Measurements from ENCODE around the gene ZNF33A.
"Not testable (repeated sequence)": the region's sequence is repeated elsewhere in the genome, so short reads cannot be mapped to it uniquely, and the experiment has no call there.

The ZNF33A gene

DNA sequence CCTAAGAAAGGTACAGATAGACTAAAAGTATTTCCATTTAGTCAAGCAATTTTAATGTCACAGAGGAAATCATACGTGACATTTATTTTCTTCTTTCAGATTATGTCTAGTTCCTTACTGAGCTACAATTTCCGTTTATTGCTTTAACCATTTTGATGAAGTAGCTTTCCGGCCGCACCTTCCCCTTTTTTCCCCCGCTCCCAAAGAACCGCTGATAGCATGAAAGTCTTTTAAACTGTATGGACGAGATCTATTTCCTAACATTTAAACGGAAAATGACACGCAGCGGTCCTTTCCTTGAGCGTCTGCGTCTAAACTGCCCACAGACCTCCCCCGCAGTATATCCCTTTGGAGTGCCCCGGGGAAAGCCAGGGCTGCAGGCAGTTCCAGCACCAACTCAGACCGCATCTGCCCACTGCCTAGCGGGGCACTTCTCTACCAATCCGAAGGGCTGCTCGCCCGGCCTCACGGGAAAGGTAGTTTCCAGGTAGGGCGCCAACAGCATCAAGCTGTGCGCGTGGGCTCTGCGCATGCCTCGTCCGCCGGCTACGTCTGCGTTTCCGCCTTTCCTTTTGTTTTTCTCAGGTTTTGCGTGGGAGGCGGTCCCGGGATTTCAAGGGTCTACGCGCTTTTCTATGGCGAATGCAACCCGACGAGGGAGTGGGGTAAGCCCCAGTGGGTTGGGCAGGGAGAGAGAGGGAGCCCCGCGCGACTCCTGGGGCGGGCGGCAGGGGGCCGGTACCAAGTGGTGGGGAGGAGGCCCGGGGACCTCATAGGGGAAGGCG is at the start of gene ZNF33A:
Gene ZNF33A, plus strand, starts transcription at position 557 of the 785 bp plus-strand sequence. CDS start 1,667 bp downstream, outside the sequence.
- peak; percentile 91 for DNase-seq (ENCODE audit: low spot score)

DNA sequence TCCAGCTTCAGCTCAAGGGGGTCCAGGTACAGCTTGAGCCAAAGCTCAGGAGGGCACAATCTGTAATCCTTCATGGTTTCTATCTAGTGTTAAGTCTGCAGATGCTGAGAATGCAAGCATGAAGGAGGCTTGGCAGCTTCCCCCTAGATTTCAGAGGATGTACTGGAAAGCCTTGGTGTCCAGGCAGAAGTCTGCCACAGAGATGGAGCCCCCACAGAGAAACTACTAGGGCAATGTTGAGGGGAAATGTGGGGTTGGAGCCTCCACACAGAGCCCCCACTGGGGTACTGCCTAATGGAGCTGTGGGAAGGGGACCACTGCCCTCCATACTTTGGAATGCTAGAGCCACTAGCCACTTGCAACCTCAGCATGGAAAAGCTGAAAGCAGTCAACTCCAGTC is 45.5 kb upstream of the ZNF33A start:
- no peak for DNase-seq (ENCODE audit: low spot score)

DNA sequence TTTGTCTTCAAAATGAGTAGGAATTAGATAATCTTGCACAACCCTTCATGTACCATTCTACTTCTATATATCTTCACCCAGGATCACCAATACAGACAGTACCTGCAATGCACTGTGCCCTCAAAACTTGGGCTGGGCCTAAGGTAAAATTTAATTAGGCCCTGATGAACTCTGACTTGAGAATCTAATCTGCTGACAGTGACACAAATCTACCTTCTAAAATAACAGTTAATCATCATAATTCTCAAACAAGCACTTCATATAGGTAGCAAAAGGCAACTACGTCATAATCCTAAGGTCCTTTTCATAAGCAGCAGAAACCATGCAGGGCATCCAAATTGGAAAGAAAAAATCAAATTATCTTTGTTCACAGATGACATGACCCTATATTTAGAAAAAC is 38.1 kb upstream of the ZNF33A start:
- no peak for DNase-seq (ENCODE audit: low spot score)

DNA sequence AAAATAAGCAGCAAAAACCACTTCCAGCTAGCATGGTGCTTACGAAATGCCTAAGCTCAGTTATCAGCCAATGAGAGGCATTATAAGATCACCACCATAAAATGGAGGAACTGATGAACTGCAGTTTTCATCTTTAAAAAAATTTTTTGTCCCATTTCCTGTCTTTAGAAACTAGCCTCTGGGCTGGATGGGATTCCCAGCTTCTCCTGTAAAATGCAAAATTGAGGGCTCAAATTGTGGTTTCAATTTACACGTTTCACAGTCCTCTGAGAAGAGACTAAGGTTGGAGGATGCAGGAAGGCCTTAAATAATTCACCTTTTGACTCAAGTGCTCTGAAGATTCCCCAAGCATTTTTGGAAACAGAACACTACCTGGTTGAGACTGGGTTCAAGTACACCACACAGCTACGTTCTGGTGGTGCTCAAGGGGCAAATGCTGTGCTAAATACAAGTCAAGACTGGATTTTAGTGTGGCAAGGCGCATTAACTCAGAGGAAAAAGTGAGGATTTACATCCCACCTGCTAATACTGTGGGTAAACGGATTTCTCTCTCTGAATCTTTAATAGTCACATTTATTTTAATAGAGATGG is 35.0 kb upstream of the ZNF33A start:
- DNase-seq (ENCODE audit: low spot score): peak; percentile 2

DNA sequence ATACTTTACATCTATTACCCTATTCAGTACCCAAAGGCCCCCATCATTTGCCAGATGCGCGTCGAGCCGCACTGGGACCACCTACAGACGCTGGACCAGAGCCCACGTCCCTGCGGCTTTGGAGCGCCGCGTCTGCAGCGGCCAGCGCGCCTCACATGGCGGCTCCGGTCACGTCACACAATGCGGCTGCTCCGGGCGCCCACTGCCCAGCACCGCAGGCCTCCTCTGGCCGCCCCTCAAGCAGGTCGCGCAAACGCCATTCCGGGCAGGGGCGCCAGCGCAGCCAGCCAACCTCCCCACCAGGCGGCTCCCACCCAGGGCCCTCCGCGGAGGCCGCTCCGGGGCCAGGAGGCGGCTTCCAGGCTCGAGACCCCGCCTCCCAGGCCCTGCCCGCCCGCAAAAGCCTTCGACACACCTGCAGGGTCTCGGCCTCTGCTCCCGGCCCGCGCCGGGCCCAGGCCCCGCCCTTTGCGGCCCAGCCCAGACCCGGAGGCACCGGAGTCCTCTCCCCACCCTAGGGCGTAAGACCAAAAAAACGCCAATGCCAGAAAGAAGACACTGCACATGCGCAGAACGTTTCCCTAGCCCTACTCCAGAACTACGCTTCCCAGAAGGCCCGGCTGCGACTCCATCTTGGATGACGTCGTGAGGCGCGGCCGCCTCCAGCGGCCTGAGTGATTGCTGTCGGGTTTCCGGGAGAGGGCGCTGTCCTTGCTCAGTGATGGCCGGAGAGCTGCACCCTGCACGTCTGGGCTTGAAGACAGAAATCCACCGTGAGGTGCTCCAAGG is 34.2 kb upstream of the ZNF33A start, which contains the start of gene ZNF25:
Gene ZNF25, minus strand, starts transcription at position 557 of the 789 bp plus-strand sequence. CDS start 4,925 bp downstream, outside the sequence.
- peak; percentile 99 for DNase-seq (ENCODE audit: low spot score)

DNA sequence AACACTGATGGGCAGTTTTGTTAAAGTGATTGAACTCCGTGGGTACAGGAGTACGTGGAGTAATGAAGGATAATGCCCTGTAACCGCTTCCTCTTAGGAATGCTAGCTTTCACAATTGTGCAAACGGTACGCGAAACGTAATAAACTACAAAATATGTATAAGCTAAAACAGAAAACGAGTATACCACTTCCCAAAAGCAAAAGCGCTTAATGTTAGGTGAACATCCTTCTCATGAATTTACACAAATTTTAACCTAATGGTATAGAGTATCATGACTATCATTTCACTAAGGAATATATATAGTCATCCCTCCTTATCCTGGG is 33.6 kb upstream of the ZNF33A start:
- no peak for DNase-seq (ENCODE audit: low spot score)

DNA sequence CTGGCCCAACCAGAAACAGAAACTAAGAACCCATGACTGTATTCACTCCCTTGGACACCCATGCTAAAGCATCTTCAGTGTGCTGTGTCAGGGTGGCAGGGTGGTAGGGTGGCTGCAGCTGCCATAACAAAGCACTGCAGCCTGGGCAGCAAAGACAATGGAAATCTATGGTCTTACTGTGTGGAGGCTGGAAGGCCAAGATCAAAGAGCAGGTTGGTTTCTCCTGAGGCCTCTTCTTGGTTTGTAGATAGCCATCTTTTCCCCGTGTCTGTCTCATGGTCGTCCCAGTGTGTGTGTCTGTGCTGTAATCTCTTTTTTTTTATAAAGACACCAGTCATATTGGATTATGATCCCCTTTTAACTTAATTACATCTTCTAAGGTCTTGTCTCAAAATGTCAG is 18.8 kb upstream of the ZNF33A start:
- DNase-seq (ENCODE audit: low spot score): no peak

DNA sequence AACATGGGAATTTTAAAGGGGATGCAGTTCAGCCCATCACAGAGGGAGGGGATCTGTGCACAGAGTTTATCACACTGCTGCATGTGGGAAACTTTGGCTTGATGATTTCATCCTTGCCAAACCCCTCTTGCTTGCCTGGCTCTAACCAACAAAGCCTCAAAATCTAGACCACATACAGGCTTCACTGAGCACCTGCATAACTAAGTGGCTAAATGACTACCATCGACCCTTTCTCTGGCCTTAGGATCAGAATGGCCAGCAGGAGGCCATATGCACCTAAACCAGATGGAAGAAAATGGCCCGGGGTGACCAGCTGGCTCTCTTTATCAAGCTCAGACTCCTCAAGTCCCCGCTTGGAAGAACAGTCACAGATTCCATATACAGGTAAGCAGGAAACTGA is 18.4 kb upstream of the ZNF33A start:
- no peak for DNase-seq (ENCODE audit: low spot score)

DNA sequence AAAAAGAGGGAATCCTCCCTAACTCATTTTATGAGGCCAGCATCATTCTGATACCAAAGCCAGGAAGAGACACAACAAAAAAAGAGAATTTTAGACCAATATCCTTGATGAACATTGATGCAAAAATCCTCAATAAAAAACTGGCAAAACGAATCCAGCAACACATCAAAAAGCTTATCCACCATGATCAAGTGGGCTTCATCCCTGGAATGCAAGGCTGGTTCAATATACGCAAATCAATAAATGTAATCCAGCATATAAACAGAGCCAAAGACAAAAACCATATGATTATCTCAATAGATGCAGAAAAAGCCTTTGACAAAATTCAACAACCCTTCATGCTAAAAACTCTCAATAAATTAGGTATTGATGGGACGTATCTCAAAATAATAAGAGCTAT is 11.6 kb upstream of the ZNF33A start:
- DNase-seq (ENCODE audit: low spot score): not testable (repeated sequence)

DNA sequence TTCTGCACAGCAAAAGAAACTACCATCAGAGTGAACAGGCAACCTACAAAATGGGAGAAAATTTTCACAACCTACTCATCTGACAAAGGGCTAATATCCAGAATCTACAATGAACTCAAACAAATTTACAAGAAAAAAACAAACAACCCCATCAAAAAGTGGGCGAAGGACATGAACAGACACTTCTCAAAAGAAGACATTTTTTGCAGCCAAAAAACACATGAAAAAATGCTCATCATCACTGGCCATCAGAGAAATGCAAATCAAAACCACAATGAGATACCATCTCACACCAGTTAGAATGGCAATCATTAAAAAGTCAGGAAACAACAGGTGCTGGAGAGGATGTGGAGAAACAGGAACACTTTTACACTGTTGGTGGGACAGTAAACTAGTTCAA is 10.0 kb upstream of the ZNF33A start:
- not testable (repeated sequence) for DNase-seq (ENCODE audit: low spot score)

DNA sequence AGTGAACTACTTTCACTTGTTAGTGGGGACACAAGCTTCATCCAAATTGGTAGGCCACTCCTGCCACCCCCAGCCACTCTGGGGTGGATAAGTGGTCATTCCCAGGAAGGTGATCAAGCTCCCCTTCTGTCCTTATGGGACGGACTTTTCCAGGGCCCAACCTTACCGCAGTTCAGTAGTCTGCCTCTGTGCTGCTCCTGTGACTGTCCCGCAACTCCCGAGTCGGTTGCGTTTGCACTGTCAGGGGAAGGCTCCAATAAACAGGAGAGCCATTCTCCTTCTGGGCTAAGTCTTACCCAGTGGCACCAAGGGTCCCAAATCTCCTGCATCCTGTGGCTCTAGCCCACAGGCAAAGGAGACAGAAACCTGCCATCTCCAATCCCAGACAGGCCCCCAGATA is 7.4 kb upstream of the ZNF33A start:
- no peak for DNase-seq (ENCODE audit: low spot score)

DNA sequence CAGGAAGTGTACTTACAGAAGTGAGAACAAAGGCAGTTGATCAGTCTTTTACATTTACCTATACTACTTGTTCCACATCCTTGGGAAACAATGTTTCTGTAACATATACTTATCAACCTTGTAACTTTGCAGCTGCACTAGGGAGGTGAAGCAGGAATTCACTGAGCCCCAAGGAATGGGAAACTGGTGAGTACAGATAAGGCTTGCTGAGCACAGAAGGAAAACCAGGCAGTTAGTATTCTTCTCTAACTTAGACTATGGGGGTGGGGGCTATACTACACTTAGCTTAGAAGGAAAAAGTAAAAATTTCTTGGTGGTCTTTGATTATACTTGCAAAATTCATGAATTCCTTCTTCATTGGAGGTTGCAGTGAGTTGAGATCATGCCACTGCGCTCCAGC is 6.9 kb upstream of the ZNF33A start:
- DNase-seq (ENCODE audit: low spot score): no peak

DNA sequence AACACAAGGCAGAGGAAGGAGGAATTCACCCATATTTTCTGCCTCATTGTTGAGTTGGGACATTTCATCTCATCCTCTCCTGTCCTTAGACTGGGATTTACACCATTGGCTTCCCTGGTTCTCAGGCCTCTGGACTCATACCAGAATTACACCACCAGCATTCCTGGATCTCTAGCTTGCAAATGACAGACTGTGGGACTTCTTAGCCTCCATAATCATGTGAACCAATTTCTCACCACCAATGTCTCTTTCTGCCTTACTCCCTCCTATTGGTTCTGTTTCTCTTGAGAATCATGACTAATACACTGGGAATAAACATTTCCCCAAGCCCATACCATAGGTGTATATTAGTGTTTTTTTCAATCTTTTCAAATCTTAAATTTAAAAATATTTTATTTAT is 2.9 kb upstream of the ZNF33A start:
- DNase-seq (ENCODE audit: low spot score): no peak

DNA sequence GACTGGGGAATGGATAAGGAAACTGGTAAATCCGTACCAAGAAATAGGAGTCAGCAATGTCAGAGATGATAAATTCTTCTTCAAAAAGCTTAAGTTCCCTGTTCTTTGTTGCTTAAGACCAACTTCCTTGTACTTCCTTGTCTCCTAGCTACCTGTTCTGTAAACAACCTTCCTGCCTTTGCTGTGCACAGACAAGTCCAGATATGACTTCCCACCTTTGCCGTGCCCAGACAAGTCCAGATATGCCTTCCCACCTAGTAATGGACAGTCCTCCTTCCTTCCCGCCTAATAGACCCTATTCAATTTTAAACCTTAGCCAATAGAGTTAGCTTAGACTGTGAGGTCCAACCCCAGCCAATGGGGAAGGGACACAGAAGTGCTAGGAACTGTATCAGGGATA is 2.5 kb upstream of the ZNF33A start:
- no peak for DNase-seq (ENCODE audit: low spot score)

DNA sequence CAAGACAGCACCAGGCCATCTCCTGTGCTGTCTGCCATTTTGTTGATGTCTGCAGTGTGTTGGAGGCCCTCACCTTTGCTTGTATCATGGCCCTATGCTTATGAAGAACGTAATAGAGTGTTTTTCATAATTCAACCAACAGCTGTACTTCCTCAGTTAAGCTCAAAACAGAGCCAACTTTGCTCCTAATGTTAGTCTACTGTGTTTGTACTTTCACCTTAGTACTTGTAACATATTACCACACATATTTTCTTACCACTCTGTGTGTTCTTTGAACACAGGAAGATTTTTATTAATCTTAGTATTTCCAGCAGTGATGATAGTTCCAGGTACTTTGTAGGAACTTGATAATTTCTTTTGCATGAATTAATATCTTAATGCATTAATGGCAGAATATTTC is 5.9 kb downstream of the ZNF33A start:
- DNase-seq (ENCODE audit: low spot score): no peak

DNA sequence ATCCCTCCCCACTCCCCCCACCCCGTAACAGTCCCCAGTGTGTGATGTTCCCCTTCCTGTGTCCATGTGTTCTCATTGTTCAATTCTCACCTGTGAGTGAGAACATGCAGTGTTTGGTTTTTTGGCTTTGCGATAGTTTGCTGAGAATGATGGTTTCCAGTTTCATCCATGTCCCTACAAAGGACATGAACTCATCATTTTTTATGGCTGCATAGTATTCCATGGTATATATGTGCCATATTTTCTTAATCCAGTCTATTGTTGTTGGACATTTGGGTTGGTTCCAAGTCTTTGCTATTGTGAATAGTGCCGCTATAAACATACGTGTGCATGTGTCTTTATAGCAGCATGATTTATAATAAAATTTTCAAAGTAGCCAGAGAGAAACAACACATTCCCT is 8.6 kb downstream of the ZNF33A start:
- DNase-seq (ENCODE audit: low spot score): not testable (repeated sequence)

DNA sequence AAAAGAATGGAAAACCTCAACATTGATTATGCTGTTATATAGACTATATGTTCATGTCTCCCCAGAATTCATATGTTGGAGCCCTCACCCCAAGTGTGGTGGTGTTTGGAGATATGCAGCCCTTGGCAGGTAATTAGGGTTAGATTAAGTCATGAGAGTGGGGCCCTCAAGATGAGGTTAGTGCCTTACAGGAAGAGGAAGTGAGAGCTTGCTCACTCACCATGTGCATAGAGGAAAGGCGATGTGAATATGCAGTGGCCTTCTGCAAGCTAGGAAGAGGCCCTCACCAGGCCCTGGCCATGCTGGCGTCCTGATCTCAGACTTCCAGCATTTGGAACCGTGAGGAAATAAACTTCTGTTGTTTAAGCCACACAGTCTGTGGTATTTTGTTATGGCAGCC is 14.8 kb downstream of the ZNF33A start:
- no peak for DNase-seq (ENCODE audit: low spot score)

DNA sequence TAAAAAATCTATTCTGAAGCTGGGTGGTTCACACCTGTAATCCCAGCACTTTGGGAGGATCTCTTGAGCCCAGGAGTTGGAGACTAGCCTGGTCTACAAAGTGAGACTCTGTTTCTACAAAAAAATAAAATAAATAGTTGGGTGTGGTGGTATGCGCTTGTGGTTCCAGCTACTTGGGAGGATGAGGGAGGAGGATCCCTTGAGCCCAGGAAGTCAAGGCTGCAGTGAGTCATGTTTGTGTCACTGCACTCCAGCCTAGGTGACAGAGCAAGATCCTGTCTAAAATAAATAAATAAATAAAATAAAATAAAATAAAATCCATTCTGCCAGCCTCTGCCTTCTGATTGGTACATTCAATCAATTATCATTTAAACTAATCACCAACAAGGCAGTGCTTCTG is 17.5 kb downstream of the ZNF33A start:
- no peak for DNase-seq (ENCODE audit: low spot score)

DNA sequence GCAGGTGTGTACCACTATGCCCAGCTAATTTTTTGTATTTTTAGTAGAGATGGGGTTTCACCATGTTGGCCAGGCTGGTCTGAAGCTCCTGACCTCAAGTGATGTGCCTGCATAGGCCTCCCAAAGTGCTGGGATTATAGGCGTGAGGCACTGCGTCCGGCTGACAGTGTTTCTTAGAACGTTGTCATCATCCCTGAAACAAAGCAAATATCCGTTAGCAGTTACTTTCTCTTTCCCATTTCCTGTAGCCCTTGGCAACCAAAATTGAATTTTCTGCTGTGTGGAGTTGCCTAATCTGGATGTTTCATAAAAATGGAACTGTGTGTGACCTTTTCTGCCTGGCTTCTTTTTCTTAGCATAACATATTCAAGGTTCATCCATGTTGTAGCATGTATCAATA is 22.4 kb downstream of the ZNF33A start:
- DNase-seq (ENCODE audit: low spot score): no peak

DNA sequence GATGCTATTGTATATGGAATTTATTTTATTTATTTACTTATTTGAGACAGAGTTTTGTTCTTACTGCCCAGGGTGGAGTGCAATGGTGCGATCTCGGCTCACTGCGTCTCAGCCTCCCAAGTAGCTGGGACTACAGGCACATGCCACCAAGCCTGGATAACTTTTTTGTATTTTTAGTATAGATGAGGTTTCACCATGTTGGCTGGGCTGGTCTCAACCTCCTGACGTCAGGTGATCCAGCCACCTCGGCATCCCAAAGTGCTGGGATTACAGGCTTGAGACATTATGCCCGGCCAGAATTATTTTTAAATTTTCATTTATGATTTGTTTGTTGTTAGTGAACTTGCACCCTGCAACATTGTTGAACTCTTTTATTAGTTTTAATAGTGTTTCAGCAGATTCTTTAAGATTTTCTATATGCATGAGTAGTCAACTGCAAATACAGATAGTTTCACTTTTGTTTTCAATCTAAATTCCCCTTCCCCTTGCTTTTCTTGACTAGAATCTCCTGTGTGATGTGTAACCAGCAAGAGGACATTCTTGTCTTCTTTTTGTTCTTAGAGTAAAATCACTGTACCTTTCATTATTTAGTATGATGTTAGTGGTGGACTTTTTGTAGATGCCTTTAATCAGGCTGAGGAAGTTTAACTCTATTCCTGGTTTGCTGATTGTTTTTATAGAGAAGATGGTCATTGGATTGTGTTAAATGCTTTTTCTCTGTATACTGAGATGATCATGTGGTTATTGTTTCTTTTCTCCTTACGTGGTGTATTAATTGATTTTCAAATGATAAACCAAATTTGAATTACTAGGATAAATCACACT is 27.8 kb downstream of the ZNF33A start:
- DNase-seq (ENCODE audit: low spot score): peak; percentile 2

DNA sequence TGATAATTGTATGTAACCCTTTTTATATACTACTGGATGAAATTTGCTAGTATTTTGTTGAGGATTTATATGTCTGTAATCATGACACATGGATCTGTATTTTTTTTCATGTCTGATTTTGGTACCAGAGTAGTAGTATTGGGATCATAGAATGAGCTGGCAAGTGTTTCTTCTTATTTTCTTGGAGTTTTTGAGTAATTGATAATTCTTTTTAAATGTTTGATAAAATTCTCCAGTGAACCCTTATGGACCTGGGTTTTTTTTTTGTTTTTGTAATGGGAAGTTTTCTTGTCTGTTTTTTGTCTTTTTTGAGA is 28.4 kb downstream of the ZNF33A start:
- no peak for DNase-seq (ENCODE audit: low spot score)

DNA sequence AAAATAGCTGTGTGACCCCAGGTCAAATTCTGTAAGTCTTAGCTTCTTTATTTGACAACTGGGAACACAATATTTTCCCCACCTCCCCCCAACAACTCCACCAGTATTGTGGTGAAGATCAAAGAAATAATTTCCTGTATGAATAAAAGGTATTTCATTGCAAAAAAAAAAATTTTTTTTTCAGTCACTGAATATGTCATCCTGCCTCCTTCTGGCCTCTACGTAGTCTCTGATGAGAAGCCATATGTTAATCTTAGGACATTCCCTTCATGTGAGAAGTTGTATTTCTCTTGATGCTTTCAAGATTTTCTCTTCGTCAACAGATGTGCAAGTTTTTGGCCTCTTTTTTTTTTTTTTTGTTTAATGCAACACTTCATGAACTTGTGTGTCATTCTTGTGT is 33.0 kb downstream of the ZNF33A start:
- no peak for DNase-seq (ENCODE audit: low spot score)

Measured in activated CD4-positive, alpha-beta T cell treated with anti-CD3 and anti-CD28 coated beads, Interleukin-2, Interleukin-4, amounts not matched to agents 100 ng/mL and 50 ng/mL, durations not matched to agents 16 hours and 8 hours (primary cell).